ENCODE measurements around the gene NUTM2B. TPM values are rescaled to one million over a fixed set of nuclear protein-coding genes. Genes with fewer than 3 reads are reported as not detected.
A peak's percentile ranks its signal among the peaks of the same experiment; 100 is the strongest.
"Not testable (repeated sequence)": the region's sequence is repeated elsewhere in the genome, so short reads cannot be mapped to it uniquely, and the experiment has no call there.

NUTM2B gene, protein sequence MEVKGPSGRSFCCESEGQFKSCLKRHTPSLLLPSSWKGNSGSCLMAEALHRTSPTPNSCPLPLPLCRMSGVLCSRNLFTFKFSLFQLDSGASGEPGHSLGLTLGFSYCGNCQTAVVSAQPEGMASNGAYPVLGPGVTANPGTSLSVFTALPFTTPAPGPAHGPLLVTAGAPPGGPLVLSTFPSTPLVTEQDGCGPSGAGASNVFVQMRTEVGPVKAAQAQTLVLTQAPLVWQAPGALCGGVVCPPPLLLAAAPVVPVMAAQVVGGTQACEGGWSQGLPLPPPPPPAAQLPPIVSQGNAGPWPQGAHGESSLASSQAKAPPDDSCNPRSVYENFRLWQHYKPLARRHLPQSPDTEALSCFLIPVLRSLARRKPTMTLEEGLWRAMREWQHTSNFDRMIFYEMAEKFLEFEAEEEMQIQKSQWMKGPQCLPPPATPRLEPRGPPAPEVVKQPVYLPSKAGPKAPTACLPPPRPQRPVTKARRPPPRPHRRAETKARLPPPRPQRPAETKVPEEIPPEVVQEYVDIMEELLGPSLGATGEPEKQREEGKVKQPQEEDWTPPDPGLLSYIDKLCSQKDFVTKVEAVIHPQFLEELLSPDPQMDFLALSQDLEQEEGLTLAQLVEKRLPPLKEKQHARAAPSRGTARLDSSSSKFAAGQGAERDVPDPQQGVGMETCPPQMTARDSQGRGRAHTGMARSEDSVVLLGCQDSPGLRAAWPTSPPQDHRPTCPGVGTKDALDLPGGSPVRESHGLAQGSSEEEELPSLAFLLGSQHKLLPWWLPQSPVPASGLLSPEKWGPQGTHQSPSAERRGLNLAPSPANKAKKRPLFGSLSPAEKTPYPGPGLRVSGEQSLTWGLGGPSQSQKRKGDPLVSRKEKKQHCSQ
- 1.5 TPM for polyA plus RNA-seq (2012; ENCODE audit: insufficient read depth, insufficient read length, low read depth)

- H3K4me1 ChIP-seq; H3K27me3 ChIP-seq; H3K4me3 ChIP-seq (ENCODE audit: low read depth, low read length); H3K9me3 ChIP-seq; DNase-seq; H3K36me3 ChIP-seq: not testable (repeated sequence)
These were observed at the start of gene NUTM2B for GRCh38 chr10:79702927-79703326. Gene NUTM2B, plus strand, starts transcription at chr10:79703227. Its CDS starts 383 bp downstream, at chr10:79703610.

DNA sequence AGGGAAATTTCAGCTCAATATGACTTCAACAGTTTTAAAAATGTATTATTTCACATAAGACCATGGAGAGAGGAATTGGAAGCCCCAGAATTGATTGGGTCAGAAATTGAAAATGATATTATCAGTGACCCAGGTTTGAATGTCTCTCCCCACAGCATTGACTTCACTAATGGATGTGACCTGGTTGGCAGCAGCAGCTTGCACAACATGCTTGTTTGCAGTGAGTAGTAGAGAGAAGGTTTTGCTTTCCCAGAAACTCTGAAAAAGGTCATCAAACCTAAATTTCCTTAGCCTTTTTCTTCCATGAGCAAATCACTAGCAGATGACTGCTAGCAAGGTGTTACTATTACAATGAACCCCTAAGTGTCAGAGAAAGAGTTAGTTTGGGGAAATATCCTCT, 39.7 kb upstream of the NUTM2B start:
- H3K36me3 ChIP-seq; H3K9me3 ChIP-seq; H3K4me1 ChIP-seq; H3K27me3 ChIP-seq; H3K4me3 ChIP-seq (ENCODE audit: low read depth, low read length); DNase-seq: not testable (repeated sequence)

DNA sequence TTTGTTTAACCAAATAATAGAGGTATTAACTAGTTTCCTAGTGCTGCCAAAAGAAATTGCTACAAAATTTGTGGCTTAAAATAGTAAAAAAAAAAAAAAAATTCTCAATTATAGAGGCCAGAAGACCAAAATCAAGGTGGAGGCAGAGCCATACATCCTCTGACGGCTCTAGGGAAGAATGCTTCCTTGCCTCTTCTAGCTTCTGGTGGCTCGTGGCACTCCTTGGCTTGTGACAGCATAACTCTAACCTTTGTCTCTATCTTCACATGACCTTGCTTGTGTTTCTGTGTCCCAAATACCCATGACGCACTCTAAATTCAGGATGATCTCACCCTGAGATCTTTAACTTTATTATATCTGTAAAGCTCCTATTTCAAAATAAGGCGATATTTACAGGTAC, 38.3 kb upstream of the NUTM2B start:
- DNase-seq; H3K4me3 ChIP-seq (ENCODE audit: low read depth, low read length); H3K36me3 ChIP-seq; H3K9me3 ChIP-seq; H3K27me3 ChIP-seq; H3K4me1 ChIP-seq: not testable (repeated sequence)

GRCh38 chr10:79669248-79669788, 33.7 kb upstream of the NUTM2B start:
- not testable (repeated sequence) for DNase-seq; H3K36me3 ChIP-seq; H3K9me3 ChIP-seq; H3K4me1 ChIP-seq; H3K4me3 ChIP-seq (ENCODE audit: low read depth, low read length); H3K27me3 ChIP-seq

DNA sequence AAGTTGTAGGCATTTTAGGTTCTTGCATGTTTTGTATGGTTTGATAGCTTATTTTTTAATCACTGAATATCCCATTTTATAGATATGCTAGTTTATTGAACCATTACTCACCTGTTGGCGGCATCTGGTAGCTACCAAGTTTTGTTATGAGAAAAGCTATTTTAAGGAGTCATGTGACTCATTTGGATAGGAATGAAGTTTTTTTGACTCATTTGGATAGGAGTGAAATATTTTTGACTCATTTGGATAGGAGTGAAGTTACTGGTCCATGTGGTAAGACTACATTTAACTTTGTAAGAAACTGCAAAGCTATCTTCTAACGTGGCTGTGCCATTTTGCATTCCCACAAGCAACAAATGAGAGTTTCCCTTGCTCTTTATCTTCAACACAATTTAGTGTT, 28.1 kb upstream of the NUTM2B start:
- not testable (repeated sequence) for H3K9me3 ChIP-seq; H3K36me3 ChIP-seq; H3K4me3 ChIP-seq (ENCODE audit: low read depth, low read length); H3K27me3 ChIP-seq; DNase-seq; H3K4me1 ChIP-seq

DNA sequence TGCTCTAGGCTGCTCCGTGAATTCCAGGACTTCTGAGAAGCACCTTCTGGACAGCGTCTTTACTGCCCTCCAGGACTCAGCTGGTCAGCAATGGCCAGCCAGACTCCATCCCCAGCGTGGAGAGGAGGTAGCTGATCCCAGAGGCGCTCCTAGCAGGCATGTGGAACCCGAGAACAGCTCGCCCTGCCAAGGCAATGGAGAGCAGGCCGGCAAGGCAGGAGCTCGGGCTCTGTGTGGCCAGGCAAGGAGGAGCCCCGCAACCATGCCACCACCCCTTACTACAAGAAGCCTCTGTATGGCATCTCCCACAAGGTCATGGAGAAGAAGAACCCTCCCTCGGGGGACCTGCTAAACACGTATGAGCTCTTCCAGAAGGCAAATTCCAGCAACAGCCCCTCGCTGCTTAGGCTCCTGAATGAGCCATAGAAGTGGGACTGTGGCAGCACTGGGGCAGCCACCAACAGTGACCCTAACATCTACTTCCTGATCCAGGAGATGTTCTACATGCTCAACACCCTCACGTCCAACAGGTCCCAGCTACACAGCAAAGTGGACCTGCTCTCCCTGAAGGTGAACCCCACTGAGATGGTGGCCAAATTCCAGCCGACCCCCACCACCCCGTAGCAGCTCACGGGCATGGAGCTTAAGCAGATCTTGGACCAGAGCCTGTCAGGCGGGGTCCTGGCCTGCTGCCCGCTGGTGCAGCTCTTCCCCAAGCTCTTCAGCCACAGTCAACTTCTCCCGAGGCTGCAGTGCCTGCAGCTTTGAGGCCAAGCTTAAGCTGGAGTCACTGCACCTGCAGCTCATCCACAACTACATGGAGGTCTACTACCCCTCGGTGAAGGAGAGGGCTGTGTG, 19.8 kb upstream of the NUTM2B start:
- not testable (repeated sequence) for H3K4me1 ChIP-seq; H3K27me3 ChIP-seq; DNase-seq; H3K36me3 ChIP-seq; H3K4me3 ChIP-seq (ENCODE audit: low read depth, low read length); H3K9me3 ChIP-seq

- not testable (repeated sequence) for H3K9me3 ChIP-seq; H3K4me3 ChIP-seq (ENCODE audit: low read depth, low read length); H3K27me3 ChIP-seq; H3K4me1 ChIP-seq; DNase-seq; H3K36me3 ChIP-seq
These were observed 18.9 kb upstream of the NUTM2B start for GRCh38 chr10:79683884-79684720.

GRCh38 chr10:79685044-79685685, 17.9 kb upstream of the NUTM2B start:
- TF ChIP-seq, protein P1, sequence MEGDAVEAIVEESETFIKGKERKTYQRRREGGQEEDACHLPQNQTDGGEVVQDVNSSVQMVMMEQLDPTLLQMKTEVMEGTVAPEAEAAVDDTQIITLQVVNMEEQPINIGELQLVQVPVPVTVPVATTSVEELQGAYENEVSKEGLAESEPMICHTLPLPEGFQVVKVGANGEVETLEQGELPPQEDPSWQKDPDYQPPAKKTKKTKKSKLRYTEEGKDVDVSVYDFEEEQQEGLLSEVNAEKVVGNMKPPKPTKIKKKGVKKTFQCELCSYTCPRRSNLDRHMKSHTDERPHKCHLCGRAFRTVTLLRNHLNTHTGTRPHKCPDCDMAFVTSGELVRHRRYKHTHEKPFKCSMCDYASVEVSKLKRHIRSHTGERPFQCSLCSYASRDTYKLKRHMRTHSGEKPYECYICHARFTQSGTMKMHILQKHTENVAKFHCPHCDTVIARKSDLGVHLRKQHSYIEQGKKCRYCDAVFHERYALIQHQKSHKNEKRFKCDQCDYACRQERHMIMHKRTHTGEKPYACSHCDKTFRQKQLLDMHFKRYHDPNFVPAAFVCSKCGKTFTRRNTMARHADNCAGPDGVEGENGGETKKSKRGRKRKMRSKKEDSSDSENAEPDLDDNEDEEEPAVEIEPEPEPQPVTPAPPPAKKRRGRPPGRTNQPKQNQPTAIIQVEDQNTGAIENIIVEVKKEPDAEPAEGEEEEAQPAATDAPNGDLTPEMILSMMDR (IDR thresholded peaks at IDR 0.05; ENCODE audit: low read depth, low read length) = peak; percentile 23; the same call in 1 of the 2 replicates
- peak; percentile 74 for DNase-seq
- H3K27me3 ChIP-seq; H3K36me3 ChIP-seq; H3K4me1 ChIP-seq; H3K9me3 ChIP-seq; H3K4me3 ChIP-seq (ENCODE audit: low read depth, low read length): not testable (repeated sequence)

- not testable (repeated sequence) for H3K9me3 ChIP-seq; H3K27me3 ChIP-seq; DNase-seq; H3K4me1 ChIP-seq; H3K36me3 ChIP-seq; H3K4me3 ChIP-seq (ENCODE audit: low read depth, low read length)
These were observed 16.4 kb upstream of the NUTM2B start for GRCh38 chr10:79686595-79686994.

DNA sequence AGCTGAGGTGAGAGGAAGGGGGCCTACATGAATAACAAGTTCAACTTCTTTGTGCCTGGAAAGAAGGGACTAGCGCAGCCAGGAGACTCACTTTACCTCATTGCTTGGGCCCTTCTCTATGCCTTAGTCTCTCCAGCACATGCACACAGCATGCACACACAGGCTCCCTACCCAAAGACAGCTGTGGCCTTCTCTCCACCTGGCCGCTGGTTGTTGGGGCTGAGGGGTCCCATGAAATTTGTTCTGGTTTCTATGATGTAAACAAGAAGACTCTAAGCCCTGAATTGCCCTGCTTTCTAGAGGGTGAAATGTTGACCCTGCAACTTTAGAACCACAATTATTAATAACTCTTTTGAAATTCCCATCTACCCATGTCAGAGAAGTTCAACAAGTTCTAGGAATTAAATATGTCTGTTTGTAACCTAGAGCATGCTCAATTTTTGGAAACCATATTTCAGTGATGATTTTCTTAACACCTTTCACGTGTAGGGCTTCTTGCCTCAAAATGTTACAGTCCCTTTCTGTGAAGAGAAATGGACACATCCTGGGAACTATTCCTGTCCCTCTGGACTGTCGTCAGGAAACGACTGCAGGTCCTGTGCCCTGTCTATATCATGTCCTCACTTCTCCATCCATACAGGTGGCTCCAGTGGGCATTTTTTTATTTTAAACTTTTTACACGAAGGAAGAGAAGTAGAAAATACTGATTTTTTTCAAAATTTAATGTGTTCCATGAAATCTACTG, 15.4 kb upstream of the NUTM2B start:
- not testable (repeated sequence) for DNase-seq; H3K36me3 ChIP-seq; H3K4me1 ChIP-seq; H3K4me3 ChIP-seq (ENCODE audit: low read depth, low read length); H3K9me3 ChIP-seq; H3K27me3 ChIP-seq

DNA sequence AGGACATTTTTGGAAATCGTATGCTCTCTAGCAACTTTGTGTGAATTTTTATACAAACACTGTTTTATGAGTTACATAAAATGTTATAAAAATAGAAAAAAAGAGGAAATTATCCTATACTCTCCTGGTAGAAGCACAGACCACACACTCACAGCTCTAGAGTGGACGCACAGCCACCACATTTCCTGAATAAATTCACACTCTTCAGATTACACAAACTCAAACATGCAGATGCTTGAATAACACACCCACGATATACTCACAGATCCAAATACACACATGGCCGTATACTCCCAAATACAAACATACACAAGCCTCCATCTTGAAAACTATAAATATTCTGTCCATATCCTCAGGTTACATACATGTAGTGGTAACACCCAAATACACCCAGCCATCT, 14.2 kb upstream of the NUTM2B start:
- not testable (repeated sequence) for DNase-seq, H3K27me3 ChIP-seq, H3K9me3 ChIP-seq

DNA sequence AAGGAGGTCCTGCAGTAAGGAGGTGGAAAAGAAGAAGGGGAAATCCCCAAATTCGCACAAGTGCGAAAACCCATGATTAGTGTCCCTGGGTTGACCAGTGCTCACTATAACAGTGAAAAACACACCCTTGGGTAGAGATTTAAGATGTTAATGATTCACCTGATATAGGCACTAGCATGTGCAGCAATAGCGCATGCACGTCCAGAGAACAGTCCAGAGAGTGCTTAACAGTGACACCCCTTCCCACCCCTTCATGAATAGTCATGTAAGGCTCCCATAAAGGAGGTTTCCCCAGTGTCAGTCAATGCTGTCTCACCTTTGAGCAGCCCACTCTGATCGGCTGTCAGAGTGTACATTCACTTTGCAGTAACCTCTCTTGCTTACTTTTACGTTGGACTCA, 6.4 kb upstream of the NUTM2B start:
- H3K9me3 ChIP-seq; H3K4me1 ChIP-seq; H3K4me3 ChIP-seq (ENCODE audit: low read depth, low read length); H3K36me3 ChIP-seq; DNase-seq; H3K27me3 ChIP-seq: not testable (repeated sequence)

More for the DNA sequence above, 14.2 kb upstream of the NUTM2B start:
- H3K36me3 ChIP-seq; H3K4me1 ChIP-seq; H3K4me3 ChIP-seq (ENCODE audit: low read depth, low read length): not testable (repeated sequence)

Data from BE2C (cell line).